ENCODE data around the gene GPN1.

GRCh38 chr2:27652341-27652740 lies 23.5 kb downstream of the GPN1 start:
- TF ChIP-seq POLR2A (IDR thresholded peaks at IDR 0.05) (no peak), CTCF (IDR thresholded peaks at IDR 0.05) (no peak)

Data from Peyer's patch (tissue), 4 donors.